HepG2 (cell line): ENCODE data around the gene NDUFS6.

Experiments
- ZNF841 ChIP-seq: sonication (generic); formaldehyde crosslinking; IDR thresholded peaks from 2 replicates; pipeline ENCODE4 v1.8.1; 2023; ENCODE audit warnings: missing genetic modification reagents, borderline replicate concordance
- TF ChIP-seq, protein P1 (sequence below): IDR thresholded peaks from 2 replicates; pipeline ENCODE4 v1.6.1; 2012; ENCODE audit warnings: inconsistent platforms
- TF ChIP-seq, protein P2 (sequence below): sonication (generic); formaldehyde crosslinking; conservative IDR thresholded peaks from 2 replicates; pipeline ENCODE4 v1.8.1; 2023; ENCODE audit warnings: missing genetic modification reagents

DNA sequence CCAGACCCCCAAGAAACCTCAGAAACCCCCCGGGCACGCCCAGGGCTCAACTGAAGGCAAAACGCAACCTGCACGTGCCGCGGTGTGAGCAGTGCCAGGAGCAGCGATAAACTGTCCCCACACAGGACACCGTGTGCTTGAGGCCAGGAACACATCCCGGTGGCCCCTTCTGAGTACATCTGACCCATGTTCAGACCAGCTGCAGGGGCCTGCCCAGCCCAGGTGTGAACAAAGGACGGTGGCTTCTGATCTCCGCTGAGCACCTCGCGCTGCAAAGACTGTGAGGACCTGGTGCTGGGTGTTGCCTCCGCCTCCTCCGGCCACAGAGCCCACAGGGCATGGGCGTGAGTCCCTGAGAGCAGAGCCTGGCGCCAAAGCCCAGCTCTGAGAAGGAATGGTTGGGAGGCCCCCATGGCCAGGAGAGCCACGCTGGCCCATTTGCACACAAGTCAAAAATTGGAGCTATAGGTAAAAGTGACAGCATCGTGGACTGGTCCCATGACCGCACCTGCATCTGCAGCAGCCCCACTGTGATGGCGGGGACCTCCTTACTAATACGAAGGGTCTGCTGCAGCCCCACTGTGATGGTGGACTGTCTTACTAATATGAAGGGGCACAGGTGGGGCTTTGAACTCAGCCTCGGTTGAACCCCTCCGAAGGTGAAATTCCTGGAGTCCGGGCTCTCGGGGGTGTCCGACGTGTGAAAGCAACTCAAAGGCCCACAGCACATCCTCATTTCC, 31.5 kb downstream of the NDUFS6 start:
- TF ChIP-seq, protein P1, sequence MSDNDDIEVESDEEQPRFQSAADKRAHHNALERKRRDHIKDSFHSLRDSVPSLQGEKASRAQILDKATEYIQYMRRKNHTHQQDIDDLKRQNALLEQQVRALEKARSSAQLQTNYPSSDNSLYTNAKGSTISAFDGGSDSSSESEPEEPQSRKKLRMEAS: no peak
- TF ChIP-seq, protein P2, sequence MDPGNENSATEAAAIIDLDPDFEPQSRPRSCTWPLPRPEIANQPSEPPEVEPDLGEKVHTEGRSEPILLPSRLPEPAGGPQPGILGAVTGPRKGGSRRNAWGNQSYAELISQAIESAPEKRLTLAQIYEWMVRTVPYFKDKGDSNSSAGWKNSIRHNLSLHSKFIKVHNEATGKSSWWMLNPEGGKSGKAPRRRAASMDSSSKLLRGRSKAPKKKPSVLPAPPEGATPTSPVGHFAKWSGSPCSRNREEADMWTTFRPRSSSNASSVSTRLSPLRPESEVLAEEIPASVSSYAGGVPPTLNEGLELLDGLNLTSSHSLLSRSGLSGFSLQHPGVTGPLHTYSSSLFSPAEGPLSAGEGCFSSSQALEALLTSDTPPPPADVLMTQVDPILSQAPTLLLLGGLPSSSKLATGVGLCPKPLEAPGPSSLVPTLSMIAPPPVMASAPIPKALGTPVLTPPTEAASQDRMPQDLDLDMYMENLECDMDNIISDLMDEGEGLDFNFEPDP: no peak
- no peak for TF ChIP-seq ZNF841
